GM23338 (cell line): ENCODE data around the gene CCDC134. TPM values are rescaled to one million over a fixed set of nuclear protein-coding genes. Genes with fewer than 3 reads are reported as not detected.

Source experiments
- ATAC-seq: fragments of 200-7000 bp; cut with Tn5 transposase; 3 replicates; pipeline ENCODE4 v1.9.1; 2020
- DNase-seq: peaks from one replicate; pipeline ENCODE4 v3.0.0-alpha.2; 2015; ENCODE audit warnings: low spot score
- H2AFZ ChIP-seq: fragments of 200-600 bp; sonication (generic); 2 replicates; pipeline ENCODE4 v1.8.0; 2016; ENCODE audit warnings: antibody characterized with exemption, mild to moderate bottlenecking, moderate library complexity
- H3F3A ChIP-seq: fragments of 200-600 bp; sonication (generic); replicated peaks from 2 replicates; pipeline ENCODE4 v1.8.0; 2017; ENCODE audit warnings: antibody characterized with exemption, mixed run types, low read depth
- H3K27ac ChIP-seq: fragments of 200-600 bp; sonication (generic); 2 replicates; pipeline ENCODE4 v1.6.1; 2016; ENCODE audit warnings: low read depth
- H3K27me3 ChIP-seq: fragments of 200-600 bp; sonication (generic); 2 replicates; pipeline ENCODE4 v1.8.0; 2016; ENCODE audit warnings: mild to moderate bottlenecking, mixed run types, moderate library complexity; ENCODE audit not compliant: insufficient read depth
- H3K36me3 ChIP-seq: fragments of 200-600 bp; sonication (generic); 2 replicates; pipeline ENCODE4 v1.8.0; 2016; ENCODE audit warnings: mild to moderate bottlenecking; ENCODE audit not compliant: insufficient read depth
- H3K4me1 ChIP-seq: fragments of 200-600 bp; sonication (generic); 2 replicates; pipeline ENCODE4 v1.8.0; 2016; ENCODE audit warnings: mild to moderate bottlenecking, moderate library complexity; ENCODE audit not compliant: insufficient read depth
- H3K4me2 ChIP-seq: fragments of 200-600 bp; sonication (generic); 2 replicates; pipeline ENCODE4 v1.7.1; 2017; ENCODE audit warnings: mixed run types
- H3K4me3 ChIP-seq: fragments of 200-600 bp; sonication (generic); 2 replicates; pipeline ENCODE4 v1.6.1; 2016; ENCODE audit warnings: mixed run types
- H3K79me2 ChIP-seq: fragments of 200-600 bp; sonication (generic); replicated peaks from 2 replicates; pipeline ENCODE4 v1.8.0; 2017; ENCODE audit warnings: mild to moderate bottlenecking; ENCODE audit not compliant: insufficient read depth
- H3K9me2 ChIP-seq: fragments of 200-600 bp; sonication (generic); 2 replicates; pipeline ENCODE4 v1.8.0; 2017; ENCODE audit not compliant: insufficient read depth
- H4K20me1 ChIP-seq: fragments of 200-600 bp; sonication (generic); replicated peaks from 2 replicates; pipeline ENCODE4 v1.8.0; 2017; ENCODE audit warnings: mild to moderate bottlenecking; ENCODE audit not compliant: insufficient read depth
- H3K27ac Mint-ChIP-seq: 2 replicates; pipeline ENCODE4 v1.8.0; 2020; ENCODE audit warnings: inconsistent platforms, mild to moderate bottlenecking, moderate library complexity, mixed read lengths
- H3K27me3 Mint-ChIP-seq: 3 replicates; pipeline ENCODE4 v1.8.0; 2022; ENCODE audit warnings: low read depth, mild to moderate bottlenecking, moderate library complexity, mixed read lengths, inconsistent platforms; ENCODE audit not compliant: insufficient read depth, poor library complexity
- H3K36me3 Mint-ChIP-seq: 3 replicates; pipeline ENCODE4 v1.8.0; 2021; ENCODE audit warnings: low read depth, mild to moderate bottlenecking, inconsistent platforms, moderate library complexity, mixed read lengths
- H3K4me1 Mint-ChIP-seq: 3 replicates; pipeline ENCODE4 v1.8.0; 2020; ENCODE audit warnings: mild to moderate bottlenecking, inconsistent platforms, mixed read lengths
- H3K4me3 Mint-ChIP-seq: 3 replicates; pipeline ENCODE4 v1.8.0; 2021; ENCODE audit warnings: moderate library complexity, mild to moderate bottlenecking, inconsistent platforms, mixed read lengths
- H3K9me3 Mint-ChIP-seq: 3 replicates; pipeline ENCODE4 v1.8.0; 2020; ENCODE audit warnings: moderate library complexity, mild to moderate bottlenecking, inconsistent platforms, mixed read lengths
- CREB1 ChIP-seq: fragments of 250-450 bp; sonication (Bioruptor Pico); IDR thresholded peaks from 2 replicates; pipeline ENCODE4 v1.5.0; 2020; ENCODE audit warnings: low read depth, mild to moderate bottlenecking, moderate library complexity
- EZH2 ChIP-seq: fragments of 200-600 bp; sonication (generic); IDR thresholded peaks from one replicate; pipeline ENCODE4 v1.8.0; 2017; ENCODE audit warnings: antibody characterized with exemption, mild to moderate bottlenecking, low read depth; ENCODE audit not compliant: unreplicated experiment
- EZH2phosphoT487 ChIP-seq: fragments of 200-600 bp; sonication (generic); IDR thresholded peaks from one replicate; pipeline ENCODE4 v1.8.1; 2018; ENCODE audit warnings: antibody characterized with exemption; ENCODE audit not compliant: unreplicated experiment
- NANOG ChIP-seq: IDR thresholded peaks from 2 replicates; pipeline ENCODE4 v1.6.1; 2016; ENCODE audit warnings: antibody characterized with exemption, borderline replicate concordance
- POLR2AphosphoS5 ChIP-seq: IDR thresholded peaks from 2 replicates; pipeline ENCODE4 v1.6.1; 2016; ENCODE audit warnings: antibody characterized with exemption, low read depth
- STAT1 ChIP-seq: IDR thresholded peaks from one replicate; pipeline ENCODE4 v1.6.1; 2016; ENCODE audit warnings: antibody characterized with exemption; ENCODE audit not compliant: unreplicated experiment
- ZNF114 ChIP-seq: fragments of 250-450 bp; sonication (Bioruptor Pico); IDR thresholded peaks from 2 replicates; pipeline ENCODE4 v1.5.0; 2020; ENCODE audit warnings: mild to moderate bottlenecking, moderate library complexity
- polyA plus RNA-seq: library from polyadenylated mRNA; unstranded; fragments of >200 nt; fragmentation: Nextera tagmentation; extraction: Ambion mirVana; gene quantifications from 2 replicates; pipeline ENCODE4 v1.2.1, GENCODE V29; 2016
- total RNA-seq: library from RNA; depleted of rRNA; stranded (reverse); fragments of >200 nt; shearing (Covaris generic); gene quantifications from 2 replicates; pipeline ENCODE4 v1.2.3, GENCODE V29; 2014; rRNA removed
- TF ChIP-seq, protein P1 (sequence below): IDR thresholded peaks from one replicate; pipeline ENCODE4 v1.6.1; 2018; ENCODE audit warnings: antibody characterized with exemption; ENCODE audit not compliant: unreplicated experiment
- TF ChIP-seq, protein P2 (sequence below): IDR thresholded peaks from 2 replicates; pipeline ENCODE4 v1.6.1; 2016; ENCODE audit warnings: antibody characterized with exemption
- TF ChIP-seq, protein P3 (sequence below), 2 experiments: fragments of 200-600 bp in 1 of 2; sonication (generic) in 1 of 2; conservative IDR thresholded peaks; 2 replicates each; pipeline versions ENCODE4 v1.5.1 to v1.6.1; 2016 to 2017; ENCODE audit warnings: antibody characterized with exemption in 2 of 2, low read depth in 2 of 2, mild to moderate bottlenecking in 2 of 2, moderate library complexity in 1 of 2

Gene CCDC134
- total and polyA plus RNA-seq, 2 experiments from 2014 or later = 2.7 to 24.5 TPM

DNA sequence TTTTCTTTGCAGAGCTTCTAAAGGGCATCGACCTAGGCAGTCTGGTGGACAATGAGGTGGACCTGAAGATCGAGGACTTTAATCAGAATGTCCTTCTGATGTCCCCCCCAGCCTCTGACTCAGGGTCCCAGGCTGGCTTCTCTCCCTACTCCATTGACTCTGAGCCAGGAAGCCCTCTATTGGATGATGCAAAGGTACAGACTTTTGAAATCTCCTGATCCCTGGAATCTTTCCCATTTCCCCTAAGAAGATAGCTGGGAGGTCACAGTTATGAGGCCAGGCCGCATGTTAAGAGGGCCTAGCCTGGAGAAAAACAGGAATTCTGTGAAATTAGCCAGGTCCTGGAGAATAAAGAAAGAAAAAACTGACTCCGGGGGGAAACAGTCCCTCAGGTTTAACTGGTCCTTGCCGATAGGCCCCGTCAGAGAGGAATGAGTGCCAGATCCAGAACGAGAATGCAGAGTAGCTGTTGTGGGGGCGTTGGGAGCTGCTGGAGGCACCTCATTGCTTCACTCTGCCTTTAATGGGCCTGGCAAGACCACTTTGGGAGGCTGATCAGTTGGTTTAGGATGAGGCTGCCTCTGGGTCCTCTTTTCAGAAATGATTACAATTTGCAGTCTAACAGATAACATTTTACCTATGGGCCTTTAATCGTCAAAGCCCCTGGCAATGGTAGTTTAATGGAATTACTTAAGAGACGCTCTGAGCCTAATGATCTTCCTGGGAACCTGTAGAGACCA is 75.2 kb downstream of the CCDC134 start:
- no peak for DNase-seq
- ATAC-seq = no peak
- H3K79me2 ChIP-seq = no peaks in the 10 kb centered on the region; the same call in 1 of the 2 replicates
- H3K9me2 ChIP-seq = no peaks in the 10 kb centered on the region
- H3K27ac Mint-ChIP-seq = peak overlapping the region; percentile 23; the same call in 1 of the 2 replicates
- TF ChIP-seq EZH2 (no peak), NANOG (no peak), CREB1 (CRISPR knock-in tag) (no peak), ZNF114 (CRISPR knock-in tag) (no peak), STAT1 (no peak), EZH2phosphoT487 (no peak), POLR2AphosphoS5 (no peak)
- TF ChIP-seq, protein P1, sequence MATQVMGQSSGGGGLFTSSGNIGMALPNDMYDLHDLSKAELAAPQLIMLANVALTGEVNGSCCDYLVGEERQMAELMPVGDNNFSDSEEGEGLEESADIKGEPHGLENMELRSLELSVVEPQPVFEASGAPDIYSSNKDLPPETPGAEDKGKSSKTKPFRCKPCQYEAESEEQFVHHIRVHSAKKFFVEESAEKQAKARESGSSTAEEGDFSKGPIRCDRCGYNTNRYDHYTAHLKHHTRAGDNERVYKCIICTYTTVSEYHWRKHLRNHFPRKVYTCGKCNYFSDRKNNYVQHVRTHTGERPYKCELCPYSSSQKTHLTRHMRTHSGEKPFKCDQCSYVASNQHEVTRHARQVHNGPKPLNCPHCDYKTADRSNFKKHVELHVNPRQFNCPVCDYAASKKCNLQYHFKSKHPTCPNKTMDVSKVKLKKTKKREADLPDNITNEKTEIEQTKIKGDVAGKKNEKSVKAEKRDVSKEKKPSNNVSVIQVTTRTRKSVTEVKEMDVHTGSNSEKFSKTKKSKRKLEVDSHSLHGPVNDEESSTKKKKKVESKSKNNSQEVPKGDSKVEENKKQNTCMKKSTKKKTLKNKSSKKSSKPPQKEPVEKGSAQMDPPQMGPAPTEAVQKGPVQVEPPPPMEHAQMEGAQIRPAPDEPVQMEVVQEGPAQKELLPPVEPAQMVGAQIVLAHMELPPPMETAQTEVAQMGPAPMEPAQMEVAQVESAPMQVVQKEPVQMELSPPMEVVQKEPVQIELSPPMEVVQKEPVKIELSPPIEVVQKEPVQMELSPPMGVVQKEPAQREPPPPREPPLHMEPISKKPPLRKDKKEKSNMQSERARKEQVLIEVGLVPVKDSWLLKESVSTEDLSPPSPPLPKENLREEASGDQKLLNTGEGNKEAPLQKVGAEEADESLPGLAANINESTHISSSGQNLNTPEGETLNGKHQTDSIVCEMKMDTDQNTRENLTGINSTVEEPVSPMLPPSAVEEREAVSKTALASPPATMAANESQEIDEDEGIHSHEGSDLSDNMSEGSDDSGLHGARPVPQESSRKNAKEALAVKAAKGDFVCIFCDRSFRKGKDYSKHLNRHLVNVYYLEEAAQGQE = no peak
- TF ChIP-seq, protein P2, sequence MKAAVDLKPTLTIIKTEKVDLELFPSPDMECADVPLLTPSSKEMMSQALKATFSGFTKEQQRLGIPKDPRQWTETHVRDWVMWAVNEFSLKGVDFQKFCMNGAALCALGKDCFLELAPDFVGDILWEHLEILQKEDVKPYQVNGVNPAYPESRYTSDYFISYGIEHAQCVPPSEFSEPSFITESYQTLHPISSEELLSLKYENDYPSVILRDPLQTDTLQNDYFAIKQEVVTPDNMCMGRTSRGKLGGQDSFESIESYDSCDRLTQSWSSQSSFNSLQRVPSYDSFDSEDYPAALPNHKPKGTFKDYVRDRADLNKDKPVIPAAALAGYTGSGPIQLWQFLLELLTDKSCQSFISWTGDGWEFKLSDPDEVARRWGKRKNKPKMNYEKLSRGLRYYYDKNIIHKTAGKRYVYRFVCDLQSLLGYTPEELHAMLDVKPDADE = no peak
- TF ChIP-seq, protein P3, sequence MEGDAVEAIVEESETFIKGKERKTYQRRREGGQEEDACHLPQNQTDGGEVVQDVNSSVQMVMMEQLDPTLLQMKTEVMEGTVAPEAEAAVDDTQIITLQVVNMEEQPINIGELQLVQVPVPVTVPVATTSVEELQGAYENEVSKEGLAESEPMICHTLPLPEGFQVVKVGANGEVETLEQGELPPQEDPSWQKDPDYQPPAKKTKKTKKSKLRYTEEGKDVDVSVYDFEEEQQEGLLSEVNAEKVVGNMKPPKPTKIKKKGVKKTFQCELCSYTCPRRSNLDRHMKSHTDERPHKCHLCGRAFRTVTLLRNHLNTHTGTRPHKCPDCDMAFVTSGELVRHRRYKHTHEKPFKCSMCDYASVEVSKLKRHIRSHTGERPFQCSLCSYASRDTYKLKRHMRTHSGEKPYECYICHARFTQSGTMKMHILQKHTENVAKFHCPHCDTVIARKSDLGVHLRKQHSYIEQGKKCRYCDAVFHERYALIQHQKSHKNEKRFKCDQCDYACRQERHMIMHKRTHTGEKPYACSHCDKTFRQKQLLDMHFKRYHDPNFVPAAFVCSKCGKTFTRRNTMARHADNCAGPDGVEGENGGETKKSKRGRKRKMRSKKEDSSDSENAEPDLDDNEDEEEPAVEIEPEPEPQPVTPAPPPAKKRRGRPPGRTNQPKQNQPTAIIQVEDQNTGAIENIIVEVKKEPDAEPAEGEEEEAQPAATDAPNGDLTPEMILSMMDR (conservative IDR thresholded peaks at IDR 0.05; ENCODE audit: low read depth in 2 of 2) = no peak
- no peaks in the 10 kb centered on the region for H3K4me1 Mint-ChIP-seq
- no peaks in the 10 kb centered on the region for H3K4me1 ChIP-seq
- no peaks in the 10 kb centered on the region for H3K9me3 Mint-ChIP-seq
- H3K27ac ChIP-seq = no peak overlapping the region
- 0 out of 2 replicates have a peak, but pooled peaks cover 8% of the 10 kb centered on the region for H3F3A ChIP-seq
- no peaks in the 10 kb centered on the region for H3K27me3 ChIP-seq
- peaks cover 4% of the 10 kb centered on the region for H3K27me3 Mint-ChIP-seq
- H3K4me2 ChIP-seq = no peak overlapping the region
- H3K36me3 ChIP-seq = peaks cover 77% of the 10 kb centered on the region
- H3K4me3 Mint-ChIP-seq = no peak overlapping the region
- H3K36me3 Mint-ChIP-seq = peaks cover 78% of the 10 kb centered on the region
- peaks cover 4% of the 10 kb centered on the region for H4K20me1 ChIP-seq
- H3K4me3 ChIP-seq = no peak overlapping the region
- no peak overlapping the region for H2AFZ ChIP-seq

Other genes starting within 250 kb of the CCDC134 start
- 0.35 and 0.47 TPM in 2 replicates for gene CSDC2, start 239.7 kb upstream of the CCDC134 start, total RNA-seq
- 0.45 and 0.50 TPM in 2 replicates for gene CSDC2, start 239.7 kb upstream of the CCDC134 start, polyA plus RNA-seq
- gene PMM1, start 210.8 kb upstream of the CCDC134 start, total RNA-seq = 8.7 and 12.1 TPM in 2 replicates
- gene PMM1, start 210.8 kb upstream of the CCDC134 start, polyA plus RNA-seq = 9.9 TPM in 2 replicates
- 40.4 and 53.8 TPM in 2 replicates for gene DESI1, start 179.6 kb upstream of the CCDC134 start, total RNA-seq
- gene DESI1, start 179.6 kb upstream of the CCDC134 start, polyA plus RNA-seq = 33.7 and 37.9 TPM in 2 replicates
- gene XRCC6, start 179.4 kb upstream of the CCDC134 start, total RNA-seq = 495 and 498 TPM in 2 replicates
- gene XRCC6, start 179.4 kb upstream of the CCDC134 start, polyA plus RNA-seq = 351 and 352 TPM in 2 replicates
- gene SNU13, start 111.8 kb upstream of the CCDC134 start, total RNA-seq = 163 and 193 TPM in 2 replicates
- 464 and 512 TPM in 2 replicates for gene SNU13, start 111.8 kb upstream of the CCDC134 start, polyA plus RNA-seq
- gene MEI1, start 101.2 kb upstream of the CCDC134 start, total RNA-seq = 0.27 and 0.28 TPM in 2 replicates
- gene MEI1, start 101.2 kb upstream of the CCDC134 start, polyA plus RNA-seq = 0.09 and 0.87 TPM in 2 replicates
- gene SREBF2, start 32.4 kb downstream of the CCDC134 start, total RNA-seq = 147 and 163 TPM in 2 replicates
- gene SREBF2, start 32.4 kb downstream of the CCDC134 start, polyA plus RNA-seq = 48.7 and 49.8 TPM in 2 replicates
- gene SHISA8, start 114.4 kb downstream of the CCDC134 start, total RNA-seq = 0.62 and 5.1 TPM in 2 replicates
- 0.21 TPM in 1 of 2 replicates, not detected in the other for gene SHISA8, start 114.4 kb downstream of the CCDC134 start, polyA plus RNA-seq
- 0.97 and 1.7 TPM in 2 replicates for gene TNFRSF13C, start 126.1 kb downstream of the CCDC134 start, total RNA-seq
- gene TNFRSF13C, start 126.1 kb downstream of the CCDC134 start, polyA plus RNA-seq = 0.75 and 1.0 TPM in 2 replicates
- 40.0 and 61.6 TPM in 2 replicates for gene CENPM, start 146.5 kb downstream of the CCDC134 start, total RNA-seq
- gene CENPM, start 146.5 kb downstream of the CCDC134 start, polyA plus RNA-seq = 50.0 and 51.1 TPM in 2 replicates
- gene SEPTIN3, start 168.8 kb downstream of the CCDC134 start, total RNA-seq = 28.4 and 30.7 TPM in 2 replicates
- 16.4 and 19.4 TPM in 2 replicates for gene SEPTIN3, start 168.8 kb downstream of the CCDC134 start, polyA plus RNA-seq
- gene WBP2NL, start 198.1 kb downstream of the CCDC134 start, total RNA-seq = 0.14 and 0.39 TPM in 2 replicates
- not detected in 2 replicates for gene WBP2NL, start 198.1 kb downstream of the CCDC134 start, polyA plus RNA-seq